Measurements from ENCODE around the gene NLE1.

- no peak for TF ChIP-seq POLR2A (IDR thresholded peaks at IDR 0.05)
- no peak for TF ChIP-seq CTCF (IDR thresholded peaks at IDR 0.05)
These were observed 3.9 kb downstream of the NLE1 start for GRCh38 chr17:35138218-35138617.
